Fibroblast of the aortic adventitia (primary cell): Measurements from ENCODE around the gene NFKBIB. TPM values are rescaled to one million over a fixed set of nuclear protein-coding genes. Genes with fewer than 3 reads are reported as not detected.
"Not testable (repeated sequence)": the region's sequence is repeated elsewhere in the genome, so short reads cannot be mapped to it uniquely, and the experiment has no call there.

Source experiments
- DNase-seq: peaks from one replicate; pipeline ENCODE4 v3.0.0-alpha.2; 2010; ENCODE audit warnings: low read depth
- H3K4me3 ChIP-seq: 2 replicates; pipeline ENCODE4 v1.5.1; 2011; ENCODE audit warnings: low read depth, mild to moderate bottlenecking, control low read depth, low read length, moderate library complexity
- CTCF ChIP-seq: IDR thresholded peaks from 2 replicates; pipeline ENCODE4 v1.5.1; 2011; ENCODE audit warnings: mild to moderate bottlenecking, low read length, control low read depth, inconsistent platforms; ENCODE audit not compliant: insufficient read depth
- total RNA-seq: library from RNA; depleted of rRNA; stranded (reverse); fragments of >200 nt; gene quantifications from 2 replicates; pipeline ENCODE4 v1.2.3, GENCODE V29; 2012; ENCODE audit warnings: low replicate concordance

Gene NFKBIB
- total RNA-seq, 1 donor, result 8.0 TPM

- no peak for DNase-seq
- TF ChIP-seq CTCF, result no peak
- H3K4me3 ChIP-seq, result no peak overlapping the region
Measured at GRCh38 chr19:38878575-38879399, 21.0 kb upstream of the NFKBIB start.

GRCh38 chr19:38879400-38879751 lies 20.4 kb upstream of the NFKBIB start:
- TF ChIP-seq CTCF, result no peak
- H3K4me3 ChIP-seq, result no peak overlapping the region

GRCh38 chr19:38880076-38880881 lies 19.5 kb upstream of the NFKBIB start:
- TF ChIP-seq CTCF, result no peak
- DNase-seq, result no peak
- H3K4me3 ChIP-seq, result no peak overlapping the region

More at GRCh38 chr19:38879400-38879751, 20.4 kb upstream of the NFKBIB start:
- DNase-seq, result no peak

- no peak for DNase-seq
- TF ChIP-seq CTCF, result no peak
- H3K4me3 ChIP-seq, result no peak overlapping the region
Measured at GRCh38 chr19:38880882-38881609, 18.7 kb upstream of the NFKBIB start.

GRCh38 chr19:38883286-38883685 lies 16.5 kb upstream of the NFKBIB start:
- no peak for DNase-seq
- H3K4me3 ChIP-seq, result no peak overlapping the region
- TF ChIP-seq CTCF, result no peak

- not testable (repeated sequence) for DNase-seq, H3K4me3 ChIP-seq
Measured at GRCh38 chr19:38884691-38885090, 15.1 kb upstream of the NFKBIB start.

- no peak overlapping the region for H3K4me3 ChIP-seq
- DNase-seq, result no peak
- no peak for TF ChIP-seq CTCF
Measured at GRCh38 chr19:38888876-38889275, 10.9 kb upstream of the NFKBIB start.
